GDM1 (cell line): Measurements from ENCODE around the gene SLC6A5.

ENCODE experiments used
- DNase-seq: peaks from one replicate; lab custom pipeline; 2025; lab: John Stamatoyannopoulos, UW

SLC6A5 gene

GRCh38 chr11:20596205-20597153, 2.9 kb upstream of the SLC6A5 start:
- DNase-seq = no peak

GRCh38 chr11:20597154-20597679, 2.2 kb upstream of the SLC6A5 start:
- DNase-seq = no peak

- DNase-seq = no peak
Measured at GRCh38 chr11:20597680-20598484, 1.5 kb upstream of the SLC6A5 start.

DNA sequence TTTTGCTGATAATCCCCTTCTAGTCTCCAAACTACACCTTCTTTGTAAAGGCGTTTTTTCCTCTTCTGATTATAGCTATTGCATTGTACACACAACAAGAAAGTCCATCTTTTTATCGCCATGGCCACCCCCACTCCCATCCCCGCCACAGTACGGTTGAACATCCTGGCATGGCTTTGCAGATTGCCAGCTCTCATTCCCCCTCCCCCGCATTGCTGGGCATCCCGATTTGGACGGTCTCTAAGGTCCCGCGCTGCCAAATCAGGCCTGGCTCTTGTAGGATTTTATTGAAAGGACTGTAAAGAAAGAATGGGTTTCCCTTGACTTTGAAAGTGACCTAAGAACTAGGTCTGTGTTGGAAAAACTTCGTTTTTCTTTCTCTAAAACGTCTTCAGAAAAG, 916 bp upstream of the SLC6A5 start:
- no peak for DNase-seq

DNA sequence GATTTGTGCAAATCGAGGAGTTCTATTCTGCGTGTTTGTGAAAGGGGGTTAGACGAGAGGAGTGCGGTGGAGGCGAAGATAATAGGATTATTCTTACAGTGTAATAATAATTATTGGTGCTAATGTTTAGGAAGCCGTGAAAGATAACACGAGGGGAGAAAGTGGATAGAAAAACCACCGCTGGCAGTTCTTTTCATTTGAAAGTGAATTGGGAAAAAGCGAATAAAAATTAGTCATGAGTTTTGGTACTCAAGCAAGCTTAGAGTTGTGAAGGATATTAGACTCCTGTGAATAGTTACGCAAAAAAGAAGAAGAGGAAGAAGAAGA, 575 bp downstream of the SLC6A5 start:
- DNase-seq = no peak

GRCh38 chr11:20600551-20600950, 1.1 kb downstream of the SLC6A5 start:
- DNase-seq = no peak

DNA sequence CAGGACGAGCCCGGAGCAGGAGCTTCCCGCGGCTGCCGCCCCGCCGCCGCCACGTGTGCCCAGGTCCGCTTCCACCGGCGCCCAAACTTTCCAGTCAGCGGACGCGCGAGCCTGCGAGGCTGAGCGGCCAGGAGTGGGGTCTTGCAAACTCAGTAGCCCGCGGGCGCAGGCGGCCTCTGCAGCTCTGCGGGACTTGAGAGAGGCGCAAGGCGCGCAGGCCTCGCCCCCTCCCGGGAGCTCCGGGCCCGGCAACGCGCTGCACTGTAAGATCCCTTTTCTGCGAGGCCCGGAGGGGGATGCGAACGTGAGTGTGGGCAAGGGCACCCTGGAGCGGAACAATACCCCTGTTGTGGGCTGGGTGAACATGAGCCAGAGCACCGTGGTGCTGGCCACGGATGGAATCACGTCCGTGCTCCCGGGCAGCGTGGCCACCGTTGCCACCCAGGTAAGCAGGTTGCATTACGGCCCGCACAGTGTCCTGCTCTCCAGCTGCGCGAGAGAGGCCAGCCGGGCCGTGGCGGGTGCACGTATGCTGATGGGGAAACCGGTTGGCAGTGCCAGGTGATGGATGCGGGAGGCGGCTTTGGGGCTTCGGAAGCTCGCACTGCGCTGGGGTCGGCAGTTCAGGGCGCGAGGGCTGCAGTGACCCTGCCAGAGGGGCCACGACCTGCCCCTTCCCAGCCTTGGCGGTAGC, 2.0 kb downstream of the SLC6A5 start:
- no peak for DNase-seq

DNA sequence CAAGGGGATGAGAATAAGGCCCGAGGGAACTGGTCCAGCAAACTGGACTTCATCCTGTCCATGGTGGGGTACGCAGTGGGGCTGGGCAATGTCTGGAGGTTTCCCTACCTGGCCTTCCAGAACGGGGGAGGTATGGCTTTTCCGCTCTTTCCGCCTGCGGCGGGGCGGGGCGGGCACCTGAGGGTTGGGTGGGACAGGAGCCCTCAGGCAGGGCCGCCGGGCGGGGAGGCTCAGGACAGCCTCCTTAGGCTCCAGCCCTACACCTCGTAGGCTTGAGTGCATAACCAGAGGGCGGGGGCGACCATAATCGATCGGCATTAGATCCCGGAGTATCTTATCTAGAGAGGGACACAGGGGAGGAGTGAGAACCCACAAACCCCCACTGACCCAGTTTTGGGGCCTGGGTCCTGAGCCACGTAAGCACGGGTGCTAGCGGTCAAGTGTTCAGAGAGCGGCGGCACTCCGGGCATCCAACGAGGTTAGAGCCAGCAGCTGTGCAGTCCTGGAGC, 4.9 kb downstream of the SLC6A5 start:
- no peak for DNase-seq

DNA sequence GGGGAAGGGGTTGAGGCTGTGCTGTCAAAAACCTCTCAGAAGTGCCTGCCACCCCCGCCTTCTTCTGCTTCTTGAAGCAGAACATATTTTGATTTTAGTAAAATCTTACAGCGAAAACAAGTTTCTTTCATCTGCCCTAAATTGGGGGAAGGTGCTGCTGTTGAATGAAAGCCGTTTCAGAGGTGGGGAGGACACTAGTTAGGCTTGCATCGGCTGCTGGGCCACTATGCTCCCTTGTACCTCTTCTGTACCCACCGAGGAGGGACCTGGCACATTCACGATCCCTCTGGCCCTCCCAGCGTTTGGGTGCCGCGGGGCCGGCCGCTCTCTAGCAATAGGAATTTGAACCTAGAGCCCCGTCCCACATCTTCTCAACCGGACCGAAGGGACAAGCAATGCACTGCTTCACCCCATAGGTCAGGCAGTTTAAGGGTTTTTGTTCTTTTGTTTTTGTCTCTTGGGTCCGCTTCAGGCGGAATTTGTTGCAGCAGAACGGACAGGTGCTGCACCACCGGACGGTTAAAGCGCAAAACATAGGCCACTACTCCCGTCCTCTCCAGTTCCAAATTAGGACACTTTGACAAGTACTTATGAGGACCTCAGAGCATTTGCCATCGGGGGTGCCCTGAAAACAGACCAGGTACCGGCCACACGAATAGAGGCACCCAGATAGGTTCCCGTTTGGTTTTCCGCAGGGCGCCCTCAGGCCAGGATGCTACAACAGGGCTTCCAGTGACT, 5.6 kb downstream of the SLC6A5 start:
- no peak for DNase-seq

DNA sequence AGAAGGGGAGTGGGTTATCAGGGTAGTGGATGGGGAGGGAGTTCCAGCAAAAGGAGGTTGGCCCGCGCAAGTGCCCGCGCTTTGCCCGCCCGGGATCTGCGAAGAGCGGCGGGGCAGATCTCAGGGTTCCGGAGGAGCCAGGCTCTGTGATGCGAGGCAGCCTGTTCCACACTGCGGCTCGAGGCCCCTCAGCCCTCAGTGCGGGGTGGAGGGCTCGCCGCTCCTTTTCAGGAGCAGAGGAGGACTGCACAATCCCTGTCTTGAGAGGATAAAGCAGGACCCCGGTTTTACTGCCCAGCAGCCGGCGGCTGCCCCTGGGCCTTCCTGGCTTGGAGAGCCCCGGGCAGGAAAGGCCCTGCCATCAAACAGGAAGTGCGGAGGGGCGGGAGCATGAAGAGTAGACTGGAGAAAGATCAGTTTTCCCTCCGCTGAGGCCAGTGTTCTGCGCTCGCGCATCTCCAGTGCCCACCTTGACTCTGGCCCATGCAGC, 6.2 kb downstream of the SLC6A5 start:
- DNase-seq = no peak

DNA sequence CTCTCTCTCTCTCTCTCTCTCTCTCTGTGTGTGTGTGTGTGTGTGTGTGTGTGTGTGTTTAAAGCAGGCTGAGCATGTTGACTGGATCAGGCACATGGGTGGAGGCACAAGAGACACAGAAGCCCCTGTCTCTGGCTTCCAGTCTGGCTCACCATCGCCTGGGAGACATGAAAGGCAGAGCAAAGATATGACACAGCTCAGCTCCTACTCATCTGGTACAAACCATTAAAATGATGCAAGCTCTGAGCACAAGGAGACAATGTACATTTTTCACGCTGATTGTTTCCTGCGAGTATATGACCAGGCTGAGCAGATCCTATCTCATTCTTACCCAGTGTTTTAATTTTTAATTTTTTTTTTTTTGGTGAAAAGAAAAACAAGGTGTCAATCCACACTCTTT, 9.5 kb downstream of the SLC6A5 start:
- DNase-seq = no peak

DNA sequence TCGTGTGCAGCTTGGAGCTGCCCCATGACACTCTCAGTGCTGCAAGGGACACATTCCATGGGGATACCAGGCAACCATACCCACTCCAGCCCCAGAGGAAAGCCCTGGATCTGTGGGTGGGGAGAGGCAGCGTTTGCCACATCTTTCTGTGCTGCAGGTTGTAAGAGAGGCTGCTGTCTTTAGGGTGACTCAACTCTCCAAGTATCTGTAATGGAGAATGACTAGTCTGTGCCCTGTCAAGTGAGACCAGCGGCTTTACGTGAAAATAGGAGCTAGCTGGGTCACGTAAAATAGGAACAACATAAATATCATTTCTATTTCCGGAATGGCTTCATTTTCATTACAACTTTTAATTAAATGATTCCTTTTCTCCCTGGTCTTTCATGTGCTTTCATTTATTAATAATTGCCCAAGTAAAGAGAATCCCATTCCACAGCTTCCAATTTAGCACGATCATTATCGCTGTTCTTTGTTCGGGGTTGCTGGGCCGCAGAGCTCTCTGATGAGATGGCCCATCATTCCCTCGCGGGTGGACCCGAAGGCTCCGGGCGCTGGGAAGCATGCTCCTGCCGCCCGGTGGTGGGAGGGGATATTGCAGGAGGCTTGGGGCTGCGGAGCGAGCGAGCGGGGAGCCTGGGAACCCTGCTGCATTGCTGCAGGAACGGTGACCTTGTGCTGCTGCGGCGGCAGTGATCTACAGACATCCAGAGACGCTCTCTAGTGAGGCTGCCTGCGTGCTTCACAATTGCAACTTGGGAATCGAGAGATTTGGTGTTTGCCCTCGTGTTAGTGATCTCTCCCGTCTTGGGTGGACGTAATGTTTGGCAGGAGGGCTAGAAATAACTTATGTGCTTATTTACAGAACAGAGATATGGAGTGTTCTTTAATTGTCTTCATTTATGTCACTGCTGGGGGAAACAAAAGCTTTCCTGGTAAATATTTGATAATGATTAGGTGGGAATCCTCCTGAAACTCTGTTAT, 10.6 kb downstream of the SLC6A5 start:
- DNase-seq = peak; percentile 64

DNA sequence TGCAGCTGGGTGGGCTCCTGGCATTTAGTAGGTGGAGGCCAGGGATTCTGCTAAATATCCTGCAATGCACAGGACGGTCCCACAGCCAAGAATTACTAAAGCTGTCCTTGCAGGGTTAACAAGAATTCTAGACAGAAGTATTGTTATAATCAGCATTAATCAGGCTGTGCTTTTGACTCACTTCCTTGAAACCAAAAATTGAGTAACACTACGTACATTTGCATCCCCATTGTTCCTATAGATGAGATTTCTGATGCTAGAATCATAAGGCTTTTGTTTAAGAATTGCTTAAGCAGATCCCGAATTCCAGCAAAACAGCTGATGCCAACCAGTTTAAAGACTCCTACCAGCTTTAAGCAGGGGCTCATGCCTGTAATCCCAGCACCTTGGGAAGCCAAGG, 11.4 kb downstream of the SLC6A5 start:
- DNase-seq = no peak

- DNase-seq = no peak
Measured at GRCh38 chr11:20611445-20611844, 12.0 kb downstream of the SLC6A5 start.

- DNase-seq = no peak
Measured at GRCh38 chr11:20611892-20612291, 12.5 kb downstream of the SLC6A5 start.

DNA sequence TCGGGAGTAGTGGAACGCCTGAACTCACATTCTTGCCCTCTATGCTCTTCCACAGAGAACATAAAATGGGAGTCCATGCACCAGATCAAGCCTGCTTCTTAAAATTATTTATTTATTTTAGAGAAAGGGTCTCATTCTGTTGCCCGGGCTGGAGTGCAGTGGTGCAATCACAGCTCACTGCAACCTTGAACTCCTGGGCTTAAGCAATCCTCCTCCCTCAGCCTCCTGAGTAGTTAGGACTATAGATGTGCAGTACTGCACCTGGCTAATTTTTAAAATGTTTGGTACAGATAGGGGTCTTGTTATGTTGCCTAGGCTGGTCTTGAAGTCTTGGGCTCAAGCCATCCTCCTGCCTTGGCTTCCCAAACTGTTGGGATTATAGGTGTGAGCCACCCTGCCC, 13.0 kb downstream of the SLC6A5 start:
- DNase-seq = no peak

DNA sequence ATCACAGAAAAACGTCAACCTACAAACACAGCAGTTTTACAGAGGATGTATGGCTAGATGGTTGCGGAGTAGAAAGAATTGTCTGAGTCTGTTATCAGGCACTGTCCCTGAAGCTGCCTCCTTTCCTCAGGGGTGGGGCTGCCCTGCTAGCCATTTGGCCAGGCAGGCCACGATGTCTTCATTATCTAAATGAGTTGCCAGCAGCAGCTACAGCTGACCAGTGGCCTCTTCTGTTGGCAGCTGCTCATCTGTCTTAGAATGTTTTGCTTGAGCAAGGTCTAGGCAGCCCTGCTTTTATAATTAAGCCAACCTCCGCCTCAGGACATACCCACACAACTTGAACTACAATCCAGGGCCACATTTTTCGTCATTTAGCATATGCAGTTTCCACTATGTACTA, 17.5 kb downstream of the SLC6A5 start:
- DNase-seq = no peak

GRCh38 chr11:20617346-20618005, 18.1 kb downstream of the SLC6A5 start:
- no peak for DNase-seq

DNA sequence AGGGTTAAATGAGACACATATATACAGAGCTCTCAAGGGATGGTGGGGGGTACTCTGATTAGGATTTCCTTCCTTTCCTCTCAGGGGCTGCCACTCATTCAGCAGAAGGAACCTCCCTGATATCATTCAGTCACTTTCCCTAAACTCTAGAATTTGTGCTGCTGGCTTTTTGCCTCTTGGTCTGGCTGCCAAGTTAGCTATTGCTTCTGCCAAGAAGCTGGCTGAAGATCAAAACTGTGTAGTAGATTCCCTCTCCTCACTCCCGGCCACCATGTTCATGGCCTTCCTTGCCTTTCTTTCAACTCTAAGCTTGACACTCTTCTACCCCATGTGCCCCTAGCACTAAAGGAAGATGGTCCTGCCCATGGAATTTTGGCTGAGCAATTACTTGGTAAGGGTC, 18.7 kb downstream of the SLC6A5 start:
- no peak for DNase-seq

DNA sequence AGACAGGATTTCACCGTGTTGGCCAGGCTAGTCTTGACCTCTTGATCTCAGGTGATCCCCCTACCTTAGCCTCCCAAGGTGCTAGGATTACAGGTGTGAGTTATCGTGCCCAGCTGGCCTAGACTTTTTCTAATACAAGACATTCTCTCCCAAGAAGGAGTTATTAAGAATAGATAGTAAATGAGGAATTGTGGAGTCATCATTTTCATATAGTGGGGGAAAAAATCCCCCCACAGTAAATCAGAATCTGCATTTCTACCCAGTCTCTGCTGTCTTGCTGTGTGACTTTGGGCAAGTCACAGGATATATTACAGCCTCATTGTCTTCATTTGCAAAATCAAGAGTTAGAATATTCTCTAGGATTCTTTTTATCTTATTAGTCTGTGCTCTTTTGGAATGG, 21.6 kb downstream of the SLC6A5 start:
- DNase-seq = no peak
